AML-193 (cell line): ENCODE data around the gene PCSK5.
A peak's percentile ranks its signal among the peaks of the same experiment; 100 is the strongest.
"Not testable (repeated sequence)": the region's sequence is repeated elsewhere in the genome, so short reads cannot be mapped to it uniquely, and the experiment has no call there.

Experiments used
- DNase-seq, 2 experiments: peaks; one replicate each; lab custom pipeline; 2025; lab: John Stamatoyannopoulos, UW

Gene PCSK5

GRCh38 chr9:75889977-75890471 is 449 bp upstream of the PCSK5 start:
- peak; percentile 37 to 44 for DNase-seq

GRCh38 chr9:75891277-75891741 is 836 bp downstream of the PCSK5 start:
- DNase-seq: no peak

- no peak for DNase-seq
These were observed 1.3 kb downstream of the PCSK5 start for GRCh38 chr9:75891771-75892215.

- DNase-seq: no peak
These were observed 1.9 kb downstream of the PCSK5 start for GRCh38 chr9:75892216-75892911.

- DNase-seq: no peak
These were observed 2.6 kb downstream of the PCSK5 start for GRCh38 chr9:75893106-75893505.

- no peak for DNase-seq
These were observed 4.1 kb downstream of the PCSK5 start for GRCh38 chr9:75894566-75894965.

- no peak for DNase-seq
These were observed 4.6 kb downstream of the PCSK5 start for GRCh38 chr9:75895112-75895511.

- DNase-seq: no peak
These were observed 5.7 kb downstream of the PCSK5 start for GRCh38 chr9:75896193-75896592.

GRCh38 chr9:75900893-75901524 is 10.5 kb downstream of the PCSK5 start:
- not testable (repeated sequence) for DNase-seq

GRCh38 chr9:75903785-75904360 is 13.4 kb downstream of the PCSK5 start:
- no peak for DNase-seq

GRCh38 chr9:75904364-75904763 is 13.9 kb downstream of the PCSK5 start:
- no peak for DNase-seq

GRCh38 chr9:75906531-75906930 is 16.1 kb downstream of the PCSK5 start:
- no peak for DNase-seq

- DNase-seq: no peak
These were observed 16.9 kb downstream of the PCSK5 start for GRCh38 chr9:75907329-75907728.

- DNase-seq: no peak
These were observed 17.4 kb downstream of the PCSK5 start for GRCh38 chr9:75907923-75908322.

- DNase-seq: no peak
These were observed 19.3 kb downstream of the PCSK5 start for GRCh38 chr9:75909776-75910175.

GRCh38 chr9:75910731-75911130 is 20.3 kb downstream of the PCSK5 start:
- no peak for DNase-seq

GRCh38 chr9:75911390-75911789 is 20.9 kb downstream of the PCSK5 start:
- no peak for DNase-seq

- no peak for DNase-seq
These were observed 22.5 kb downstream of the PCSK5 start for GRCh38 chr9:75912951-75913350.

GRCh38 chr9:75914002-75914401 is 23.5 kb downstream of the PCSK5 start:
- DNase-seq: no peak

- no peak for DNase-seq
These were observed 24.5 kb downstream of the PCSK5 start for GRCh38 chr9:75914883-75915452.

- DNase-seq: no peak
These were observed 27.7 kb downstream of the PCSK5 start for GRCh38 chr9:75918154-75918553.

GRCh38 chr9:75918909-75919308 is 28.4 kb downstream of the PCSK5 start:
- DNase-seq: no peak
